ENCODE data around the gene C1orf105.

Gene C1orf105

GRCh38 chr1:172496678-172497077 is 76.2 kb downstream of the C1orf105 start:
- no peak for DNase-seq
- in situ Hi-C loops (cut with HindIII; ENCODE audit: low pct_ligation_motif_present, low pct_unique_long_range_greater_than_20kb, low sequenced_read_pairs), result no loop called here

GRCh38 chr1:172497230-172497629 is 76.7 kb downstream of the C1orf105 start:
- in situ Hi-C loops (cut with HindIII; ENCODE audit: low pct_ligation_motif_present, low pct_unique_long_range_greater_than_20kb, low sequenced_read_pairs), result no loop called here
- no peak for DNase-seq

- in situ Hi-C loops (cut with HindIII; ENCODE audit: low pct_ligation_motif_present, low pct_unique_long_range_greater_than_20kb, low sequenced_read_pairs), result no loop called here
- DNase-seq, result no peak
Measured at GRCh38 chr1:172498857-172499256, 78.4 kb downstream of the C1orf105 start.

- no peak for DNase-seq
- in situ Hi-C loops (cut with HindIII; ENCODE audit: low pct_ligation_motif_present, low pct_unique_long_range_greater_than_20kb, low sequenced_read_pairs), result no loop called here
Measured at GRCh38 chr1:172499636-172500141, 79.2 kb downstream of the C1orf105 start.

- in situ Hi-C loops (cut with HindIII; ENCODE audit: low pct_ligation_motif_present, low pct_unique_long_range_greater_than_20kb, low sequenced_read_pairs), result no loop called here
Measured at GRCh38 chr1:172500207-172500606, 79.7 kb downstream of the C1orf105 start.

GRCh38 chr1:172507741-172508140 is 87.3 kb downstream of the C1orf105 start:
- DNase-seq, result no peak
- in situ Hi-C loops (cut with HindIII; ENCODE audit: low pct_ligation_motif_present, low pct_unique_long_range_greater_than_20kb, low sequenced_read_pairs), result no loop called here

More at GRCh38 chr1:172500207-172500606, 79.7 kb downstream of the C1orf105 start:
- DNase-seq, result no peak

GRCh38 chr1:172510479-172510878 is 90.0 kb downstream of the C1orf105 start:
- no peak for DNase-seq
- in situ Hi-C loops (cut with HindIII; ENCODE audit: low pct_ligation_motif_present, low pct_unique_long_range_greater_than_20kb, low sequenced_read_pairs), result no loop called here

- DNase-seq, result no peak
- in situ Hi-C loops (cut with HindIII; ENCODE audit: low pct_ligation_motif_present, low pct_unique_long_range_greater_than_20kb, low sequenced_read_pairs), result no loop called here
Measured at GRCh38 chr1:172512591-172512990, 92.1 kb downstream of the C1orf105 start.

- no peak for DNase-seq
- in situ Hi-C loops (cut with HindIII; ENCODE audit: low pct_ligation_motif_present, low pct_unique_long_range_greater_than_20kb, low sequenced_read_pairs), result no loop called here
Measured at GRCh38 chr1:172513479-172513878, 93.0 kb downstream of the C1orf105 start.

GRCh38 chr1:172514108-172514507 is 93.6 kb downstream of the C1orf105 start:
- in situ Hi-C loops (cut with HindIII; ENCODE audit: low pct_ligation_motif_present, low pct_unique_long_range_greater_than_20kb, low sequenced_read_pairs), result no loop called here
- no peak for DNase-seq

GRCh38 chr1:172515436-172515835 is 95.0 kb downstream of the C1orf105 start:
- no peak for DNase-seq
- in situ Hi-C loops (cut with HindIII; ENCODE audit: low pct_ligation_motif_present, low pct_unique_long_range_greater_than_20kb, low sequenced_read_pairs), result no loop called here

GRCh38 chr1:172515927-172516326 is 95.4 kb downstream of the C1orf105 start:
- DNase-seq, result no peak
- in situ Hi-C loops (cut with HindIII; ENCODE audit: low pct_ligation_motif_present, low pct_unique_long_range_greater_than_20kb, low sequenced_read_pairs), result no loop called here

GRCh38 chr1:172517081-172517480 is 96.6 kb downstream of the C1orf105 start:
- in situ Hi-C loops (cut with HindIII; ENCODE audit: low pct_ligation_motif_present, low pct_unique_long_range_greater_than_20kb, low sequenced_read_pairs), result no loop called here
- DNase-seq, result no peak

- DNase-seq, result no peak
- in situ Hi-C loops (cut with HindIII; ENCODE audit: low pct_ligation_motif_present, low pct_unique_long_range_greater_than_20kb, low sequenced_read_pairs), result no loop called here
Measured at GRCh38 chr1:172517545-172517944, 97.1 kb downstream of the C1orf105 start.
